Measurements from ENCODE around the gene ASH1L.

Gene ASH1L

DNA sequence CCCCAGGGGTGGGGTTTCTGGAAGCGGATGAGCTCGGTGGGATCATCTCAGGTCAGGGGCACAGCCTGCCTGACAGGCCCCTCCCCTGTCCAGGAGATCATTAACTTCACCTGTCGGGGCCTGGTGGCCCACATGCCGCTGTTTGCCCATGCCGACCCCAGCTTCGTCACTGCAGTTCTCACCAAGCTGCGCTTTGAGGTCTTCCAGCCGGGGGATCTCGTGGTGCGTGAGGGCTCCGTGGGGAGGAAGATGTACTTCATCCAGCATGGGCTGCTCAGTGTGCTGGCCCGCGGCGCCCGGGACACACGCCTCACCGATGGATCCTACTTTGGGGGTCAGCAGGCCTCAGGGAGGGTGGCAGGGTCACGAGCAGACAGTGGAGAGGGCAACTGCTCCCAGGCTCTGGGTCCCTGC lies 277.0 kb downstream of the ASH1L start:
- TF ChIP-seq, protein P1, sequence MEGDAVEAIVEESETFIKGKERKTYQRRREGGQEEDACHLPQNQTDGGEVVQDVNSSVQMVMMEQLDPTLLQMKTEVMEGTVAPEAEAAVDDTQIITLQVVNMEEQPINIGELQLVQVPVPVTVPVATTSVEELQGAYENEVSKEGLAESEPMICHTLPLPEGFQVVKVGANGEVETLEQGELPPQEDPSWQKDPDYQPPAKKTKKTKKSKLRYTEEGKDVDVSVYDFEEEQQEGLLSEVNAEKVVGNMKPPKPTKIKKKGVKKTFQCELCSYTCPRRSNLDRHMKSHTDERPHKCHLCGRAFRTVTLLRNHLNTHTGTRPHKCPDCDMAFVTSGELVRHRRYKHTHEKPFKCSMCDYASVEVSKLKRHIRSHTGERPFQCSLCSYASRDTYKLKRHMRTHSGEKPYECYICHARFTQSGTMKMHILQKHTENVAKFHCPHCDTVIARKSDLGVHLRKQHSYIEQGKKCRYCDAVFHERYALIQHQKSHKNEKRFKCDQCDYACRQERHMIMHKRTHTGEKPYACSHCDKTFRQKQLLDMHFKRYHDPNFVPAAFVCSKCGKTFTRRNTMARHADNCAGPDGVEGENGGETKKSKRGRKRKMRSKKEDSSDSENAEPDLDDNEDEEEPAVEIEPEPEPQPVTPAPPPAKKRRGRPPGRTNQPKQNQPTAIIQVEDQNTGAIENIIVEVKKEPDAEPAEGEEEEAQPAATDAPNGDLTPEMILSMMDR (conservative IDR thresholded peaks at IDR 0.05; ENCODE audit: low read length) = no peak

More for the DNA sequence above, 277.0 kb downstream of the ASH1L start:
- no peak overlapping the region for H3K4me3 ChIP-seq (ENCODE audit: low read length)
- no peak for DNase-seq (ENCODE audit: low read depth)

All from AG10803 (cell line).